ENCODE data around the gene ASAP3.

DNA sequence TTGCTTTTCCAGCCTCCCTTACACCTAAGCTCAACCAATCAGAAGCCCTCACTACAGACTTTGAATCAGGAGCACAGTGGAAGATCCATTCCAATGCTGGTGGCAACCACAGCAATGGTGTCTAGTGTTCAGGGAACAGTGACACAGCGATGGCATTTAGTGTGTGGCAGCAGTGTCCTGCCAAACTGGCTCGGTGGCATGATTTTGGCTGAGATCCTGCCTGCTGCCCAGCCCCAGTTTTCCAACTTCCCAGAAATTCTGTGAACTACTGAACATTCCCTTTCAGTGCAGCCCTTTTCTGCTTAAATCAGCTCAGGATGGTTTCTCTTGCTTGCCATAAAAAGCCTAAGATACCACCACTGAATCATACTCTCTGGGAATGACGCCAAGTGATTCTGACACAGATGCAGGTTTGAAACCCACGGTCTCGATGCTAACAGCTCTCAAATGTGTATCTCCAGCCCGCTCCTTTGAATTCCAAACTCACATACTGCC lies 8.8 kb downstream of the ASAP3 start:
- TF ChIP-seq EZH2 (IDR thresholded peaks at IDR 0.05; ENCODE audit: insufficient read depth, poor library complexity, severe bottlenecking) = no peak
- no peak for TF ChIP-seq EZH2phosphoT487 (IDR thresholded peaks at IDR 0.05; ENCODE audit: insufficient read depth, low read depth)

Data from GM23248 (cell line).